Memory B cell (primary cell): ENCODE data around the gene PHF3.
"Not testable (repeated sequence)": the region's sequence is repeated elsewhere in the genome, so short reads cannot be mapped to it uniquely, and the experiment has no call there.

ENCODE experiments used
- ATAC-seq: fragments of 150-1000 bp; cut with Tn5 transposase; 2 replicates; pipeline ENCODE4 v1.10.0; 2021; ENCODE audit warnings: low read depth, mild to moderate bottlenecking, moderate library complexity
- DNase-seq, 2 donors: peaks; one replicate each; pipeline ENCODE4 v3.0.0; 2022; ENCODE audit warnings: low spot score in 2 of 2
- H3K27ac Mint-ChIP-seq: one replicate; pipeline ENCODE4 v1.8.0; 2022; ENCODE audit warnings: mild to moderate bottlenecking, moderate library complexity, mixed read lengths
- H3K27me3 Mint-ChIP-seq: one replicate; pipeline ENCODE4 v1.8.0; 2022; ENCODE audit warnings: mixed read lengths
- H3K36me3 Mint-ChIP-seq: one replicate; pipeline ENCODE4 v1.8.0; 2022; ENCODE audit warnings: mild to moderate bottlenecking, mixed read lengths
- H3K4me1 Mint-ChIP-seq: one replicate; pipeline ENCODE4 v1.8.0; 2022; ENCODE audit warnings: mixed read lengths
- H3K4me3 Mint-ChIP-seq: one replicate; pipeline ENCODE4 v1.8.0; 2022; ENCODE audit warnings: mild to moderate bottlenecking, moderate library complexity, mixed read lengths
- H3K9me3 Mint-ChIP-seq: one replicate; pipeline ENCODE4 v1.8.0; 2022; ENCODE audit warnings: mixed read lengths

PHF3 gene

DNA sequence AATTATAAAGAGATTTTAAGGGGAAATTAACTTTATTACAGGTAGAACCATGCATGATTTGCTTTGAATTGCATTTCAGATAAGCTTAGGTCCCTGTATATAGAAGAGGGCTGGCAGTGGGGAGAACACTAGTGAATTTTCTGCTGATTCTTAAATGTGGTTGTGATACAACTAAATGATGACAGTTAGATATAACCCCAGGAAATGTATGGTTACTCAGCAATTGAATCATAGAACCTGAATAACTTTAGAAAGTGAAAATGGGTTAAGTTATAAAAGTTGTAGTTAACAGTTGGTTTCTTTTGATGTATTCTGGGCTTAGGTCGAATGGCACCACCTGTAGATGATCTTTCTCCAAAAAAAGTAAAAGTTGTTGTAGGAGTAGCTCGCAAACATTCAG lies 70.1 kb downstream of the PHF3 start:
- peak overlapping the region; percentile 60 for H3K27ac Mint-ChIP-seq
- no peaks in the 10 kb centered on the region for H3K27me3 Mint-ChIP-seq
- H3K4me3 Mint-ChIP-seq: no peak overlapping the region
- no peak for DNase-seq
- peaks cover 33% of the 10 kb centered on the region for H3K36me3 Mint-ChIP-seq
- H3K9me3 Mint-ChIP-seq: no peaks in the 10 kb centered on the region
- no peaks in the 10 kb centered on the region for H3K4me1 Mint-ChIP-seq
- no peak for ATAC-seq

DNA sequence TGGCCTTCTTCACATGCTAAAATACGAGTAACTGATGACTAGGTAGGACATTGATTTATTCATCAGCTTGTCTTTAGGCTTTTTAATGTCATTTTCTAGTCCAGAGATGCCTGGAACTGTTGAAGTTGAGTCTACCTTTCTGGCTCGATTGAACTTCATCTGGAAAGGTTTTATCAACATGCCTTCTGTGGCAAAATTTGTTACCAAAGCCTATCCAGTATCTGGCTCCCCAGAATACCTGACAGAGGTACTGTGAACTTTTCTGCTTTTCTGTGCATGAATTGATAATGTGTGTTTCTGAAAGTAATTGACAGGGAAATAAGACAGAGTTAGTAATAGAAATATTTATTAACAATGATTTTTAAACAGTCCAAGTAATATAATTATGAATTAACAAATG lies 71.0 kb downstream of the PHF3 start:
- H3K4me1 Mint-ChIP-seq: no peaks in the 10 kb centered on the region
- no peak overlapping the region for H3K27ac Mint-ChIP-seq
- H3K27me3 Mint-ChIP-seq: no peaks in the 10 kb centered on the region
- DNase-seq (no peak), ATAC-seq (no peak)
- H3K4me3 Mint-ChIP-seq: no peak overlapping the region
- no peaks in the 10 kb centered on the region for H3K9me3 Mint-ChIP-seq
- peaks cover 36% of the 10 kb centered on the region for H3K36me3 Mint-ChIP-seq

DNA sequence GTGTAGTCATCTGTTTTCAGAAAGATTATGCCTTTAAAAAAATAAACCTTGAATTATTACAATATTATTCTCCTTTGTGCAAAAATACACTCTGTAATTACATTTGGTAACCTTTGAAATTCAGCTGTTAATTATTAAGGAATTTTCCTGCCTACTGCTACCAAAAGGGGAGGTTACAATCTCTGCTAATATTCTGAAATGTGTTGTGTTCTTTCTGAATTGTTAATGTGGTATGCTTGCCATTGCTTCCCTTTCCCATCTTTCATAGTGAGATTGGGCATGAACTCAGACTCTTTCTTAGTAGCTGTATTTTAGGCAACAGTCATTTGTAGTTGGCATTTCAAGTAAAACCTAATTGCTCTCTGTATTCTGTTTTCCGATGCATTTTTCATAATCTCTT lies 73.0 kb downstream of the PHF3 start:
- Mint-ChIP-seq H3K4me3 (no peak overlapping the region), H3K27ac (no peak overlapping the region), H3K9me3 (no peaks in the 10 kb centered on the region), H3K27me3 (no peaks in the 10 kb centered on the region), H3K36me3 (peaks cover 47% of the 10 kb centered on the region), H3K4me1 (peaks cover 3% of the 10 kb centered on the region)
- ATAC-seq (no peak), DNase-seq (no peak)

DNA sequence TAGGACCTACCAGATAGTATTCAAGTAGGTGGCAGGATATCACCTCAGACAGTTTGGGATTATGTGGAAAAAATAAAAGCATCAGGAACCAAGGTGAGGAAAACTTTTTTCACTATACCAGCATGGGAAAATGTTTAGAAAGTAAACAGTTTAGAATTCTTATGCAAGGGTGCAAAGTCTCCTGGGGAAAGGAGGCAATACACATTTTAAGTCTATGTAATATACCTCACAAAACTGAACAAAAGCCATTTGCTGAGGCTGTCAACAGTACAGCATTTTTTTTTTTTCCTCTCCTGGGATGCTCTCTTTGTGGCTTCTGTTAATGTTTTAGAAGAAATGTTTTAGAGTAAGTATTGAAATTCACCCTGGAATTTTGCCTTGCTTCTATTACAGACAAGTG lies 73.5 kb downstream of the PHF3 start:
- Mint-ChIP-seq H3K27ac (no peak overlapping the region), H3K36me3 (peaks cover 47% of the 10 kb centered on the region), H3K4me3 (no peak overlapping the region), H3K27me3 (no peaks in the 10 kb centered on the region), H3K9me3 (no peaks in the 10 kb centered on the region), H3K4me1 (peaks cover 3% of the 10 kb centered on the region)
- no peak for ATAC-seq
- DNase-seq: no peak

DNA sequence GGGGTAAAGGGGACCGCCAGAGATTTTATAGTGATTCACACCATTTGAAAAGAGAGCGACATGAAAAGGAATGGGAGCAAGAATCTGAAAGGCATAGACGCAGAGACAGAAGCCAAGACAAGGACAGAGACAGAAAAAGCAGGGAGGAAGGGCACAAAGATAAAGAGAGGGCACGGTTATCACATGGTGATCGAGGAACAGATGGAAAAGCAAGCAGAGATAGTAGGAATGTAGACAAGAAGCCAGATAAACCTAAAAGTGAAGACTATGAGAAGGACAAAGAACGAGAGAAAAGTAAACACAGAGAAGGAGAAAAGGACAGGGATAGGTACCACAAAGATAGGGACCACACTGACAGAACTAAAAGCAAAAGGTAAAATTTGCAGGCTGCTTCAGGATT lies 77.7 kb downstream of the PHF3 start:
- H3K36me3 Mint-ChIP-seq: peaks cover 34% of the 10 kb centered on the region
- ATAC-seq (no peak), DNase-seq (no peak)
- H3K27me3 Mint-ChIP-seq: no peaks in the 10 kb centered on the region
- H3K9me3 Mint-ChIP-seq: no peaks in the 10 kb centered on the region
- H3K4me1 Mint-ChIP-seq: peaks cover 3% of the 10 kb centered on the region
- no peak overlapping the region for H3K27ac Mint-ChIP-seq
- H3K4me3 Mint-ChIP-seq: no peak overlapping the region

DNA sequence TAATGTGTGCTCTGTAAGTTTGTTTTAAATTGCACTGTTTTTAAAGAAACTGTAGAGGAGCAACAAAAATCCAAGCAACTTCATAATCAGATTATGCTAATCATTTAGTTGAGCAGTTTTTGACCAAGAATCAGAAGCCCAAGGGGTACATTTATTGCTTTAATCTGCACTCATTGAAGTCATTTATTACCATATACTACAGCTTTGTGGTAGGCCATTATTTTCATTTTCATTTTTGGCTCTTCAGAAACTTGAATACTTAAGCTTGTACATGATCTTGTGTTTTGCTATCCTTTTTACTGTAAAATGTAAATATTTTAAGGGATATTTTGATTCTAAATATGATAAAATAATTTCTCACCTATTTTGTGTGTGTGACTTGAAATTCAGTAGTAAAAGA lies 78.5 kb downstream of the PHF3 start:
- Mint-ChIP-seq H3K27me3 (no peaks in the 10 kb centered on the region), H3K27ac (no peak overlapping the region), H3K36me3 (peaks cover 34% of the 10 kb centered on the region), H3K4me3 (no peak overlapping the region), H3K9me3 (no peaks in the 10 kb centered on the region), H3K4me1 (peaks cover 3% of the 10 kb centered on the region)
- ATAC-seq: no peak
- DNase-seq: no peak

DNA sequence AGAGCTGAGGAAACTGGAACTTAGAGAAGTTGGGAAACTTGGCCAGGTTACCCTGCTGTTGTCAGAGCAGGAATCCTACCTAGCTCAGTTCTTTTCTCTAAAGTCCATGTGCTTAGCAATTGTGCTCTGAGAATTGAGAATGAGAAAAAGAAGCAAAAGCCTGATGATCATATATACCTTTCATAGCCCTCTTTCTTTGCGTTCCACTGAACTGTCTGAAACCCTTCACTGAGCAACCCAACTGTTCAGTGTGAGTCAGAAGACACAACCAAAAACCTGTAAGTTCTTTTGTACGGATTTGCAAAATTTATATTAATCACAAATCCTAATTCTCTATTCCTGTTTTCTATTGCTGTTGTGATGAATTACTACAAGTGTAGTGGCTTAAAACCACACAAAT lies 80.6 kb downstream of the PHF3 start:
- DNase-seq (no peak), ATAC-seq (no peak)
- Mint-ChIP-seq H3K36me3 (peaks cover 24% of the 10 kb centered on the region), H3K27me3 (no peaks in the 10 kb centered on the region), H3K4me3 (no peak overlapping the region), H3K27ac (no peak overlapping the region), H3K4me1 (peaks cover 3% of the 10 kb centered on the region), H3K9me3 (no peaks in the 10 kb centered on the region)

DNA sequence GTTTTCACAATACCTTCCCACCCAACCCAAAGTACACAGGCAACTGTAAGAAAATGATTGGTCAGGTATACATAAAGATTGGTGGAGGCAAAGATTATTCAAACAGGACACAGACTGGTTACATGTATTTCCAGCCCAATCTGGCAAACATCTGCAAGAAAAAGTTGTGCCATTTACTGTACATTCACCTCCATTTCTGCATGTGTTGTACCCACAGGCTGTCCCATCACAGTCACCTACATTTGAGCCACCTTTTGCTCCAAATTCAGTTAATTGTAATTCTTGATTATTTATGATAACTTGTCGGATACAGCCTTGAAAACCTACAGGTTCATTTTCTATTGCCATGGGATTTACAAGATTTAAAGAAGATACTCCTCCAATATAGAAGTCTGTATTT lies 85.6 kb downstream of the PHF3 start:
- H3K27ac Mint-ChIP-seq: no peak overlapping the region
- H3K27me3 Mint-ChIP-seq: no peaks in the 10 kb centered on the region
- H3K9me3 Mint-ChIP-seq: no peaks in the 10 kb centered on the region
- peaks cover 3% of the 10 kb centered on the region for H3K4me1 Mint-ChIP-seq
- no peak for ATAC-seq
- no peak overlapping the region for H3K4me3 Mint-ChIP-seq
- DNase-seq: no peak
- peaks cover 2% of the 10 kb centered on the region for H3K36me3 Mint-ChIP-seq

DNA sequence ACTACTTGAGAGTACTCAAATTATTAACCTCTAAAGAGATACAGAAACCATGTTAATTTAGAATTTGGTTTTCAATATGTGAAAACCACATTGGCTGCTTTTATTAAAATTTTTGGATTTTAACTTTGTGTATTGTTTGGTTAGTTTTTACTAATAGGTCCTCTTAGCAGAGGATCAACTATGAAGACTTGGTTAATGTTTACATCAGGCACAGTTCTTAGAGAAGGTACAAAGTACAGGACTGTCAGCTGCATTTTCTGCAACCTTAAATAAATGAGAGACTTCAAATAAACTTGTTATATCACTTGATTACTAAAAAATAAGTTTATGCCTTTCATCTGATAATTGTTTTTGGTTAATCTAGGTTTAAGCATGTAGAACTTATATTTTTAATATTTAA lies 89.1 kb downstream of the PHF3 start:
- Mint-ChIP-seq H3K27me3 (no peaks in the 10 kb centered on the region), H3K4me1 (peaks cover 3% of the 10 kb centered on the region), H3K4me3 (no peak overlapping the region), H3K9me3 (no peaks in the 10 kb centered on the region), H3K36me3 (no peaks in the 10 kb centered on the region), H3K27ac (no peak overlapping the region)
- no peak for ATAC-seq
- no peak for DNase-seq

DNA sequence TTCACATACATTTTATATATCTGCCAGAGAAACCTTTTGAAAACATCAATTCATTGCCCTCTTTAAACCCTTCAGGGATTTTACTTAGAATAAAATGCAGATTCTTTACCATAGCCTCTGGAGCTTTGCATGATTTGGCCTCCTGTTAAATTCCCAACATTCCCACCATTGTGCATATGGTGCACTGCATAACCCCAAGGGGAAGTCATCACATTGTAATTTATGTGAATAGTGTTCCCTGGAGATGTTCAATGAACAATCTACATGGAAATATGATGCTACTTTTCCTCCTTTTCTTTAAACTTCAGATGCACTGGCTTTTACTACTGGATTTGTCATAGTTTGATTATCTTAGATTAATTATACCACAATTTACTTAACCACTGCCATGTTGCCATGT lies 94.7 kb downstream of the PHF3 start:
- Mint-ChIP-seq H3K27me3 (no peaks in the 10 kb centered on the region), H3K9me3 (no peaks in the 10 kb centered on the region), H3K4me3 (no peak overlapping the region), H3K27ac (no peak overlapping the region), H3K4me1 (no peaks in the 10 kb centered on the region), H3K36me3 (no peaks in the 10 kb centered on the region)
- DNase-seq: no peak
- no peak for ATAC-seq

DNA sequence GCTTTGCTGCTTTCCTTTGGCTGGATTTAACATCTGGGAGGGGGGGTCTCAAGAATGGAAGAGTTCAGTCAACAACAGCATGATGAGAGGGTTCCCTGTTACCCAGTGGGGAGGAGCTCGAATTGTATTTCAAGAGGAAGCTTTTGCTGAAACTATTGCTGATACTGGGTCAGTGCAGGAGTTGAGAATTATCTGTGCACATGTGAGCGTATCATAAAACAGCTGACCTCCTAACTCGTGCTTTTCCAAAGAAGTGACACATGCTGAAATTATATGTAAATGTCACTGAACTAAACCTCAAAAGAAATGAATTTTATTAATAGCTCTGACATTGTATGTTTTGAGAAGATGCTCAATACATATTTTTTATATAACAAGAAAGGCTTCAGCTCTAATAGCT lies 96.3 kb downstream of the PHF3 start:
- no peak for DNase-seq
- no peaks in the 10 kb centered on the region for H3K4me1 Mint-ChIP-seq

DNA sequence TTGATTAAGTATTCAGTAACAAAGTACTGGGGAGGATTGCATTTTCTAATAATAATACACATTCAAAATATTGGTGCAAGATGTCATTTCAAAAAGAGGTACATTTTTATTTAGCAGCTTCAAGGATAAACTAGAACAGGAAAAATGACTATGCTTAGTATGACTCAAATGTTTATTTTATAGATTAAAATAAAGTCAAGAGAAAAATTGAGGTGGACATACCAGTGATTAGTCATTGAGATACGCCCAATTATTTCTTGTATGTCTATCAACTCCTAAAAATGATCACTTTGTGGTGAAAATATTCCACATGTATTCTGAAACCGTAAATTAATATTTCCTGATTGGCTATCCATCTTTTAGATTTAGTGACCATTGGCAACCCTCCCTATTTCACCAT lies 96.7 kb downstream of the PHF3 start:
- DNase-seq (no peak), ATAC-seq (no peak)
- H3K9me3 Mint-ChIP-seq: no peaks in the 10 kb centered on the region
- H3K4me3 Mint-ChIP-seq: no peak overlapping the region
- H3K27me3 Mint-ChIP-seq: no peaks in the 10 kb centered on the region
- H3K36me3 Mint-ChIP-seq: no peaks in the 10 kb centered on the region
- no peak overlapping the region for H3K27ac Mint-ChIP-seq
- H3K4me1 Mint-ChIP-seq: no peaks in the 10 kb centered on the region

More for the DNA sequence above, 96.3 kb downstream of the PHF3 start:
- no peak for ATAC-seq
- no peak overlapping the region for H3K27ac Mint-ChIP-seq
- H3K27me3 Mint-ChIP-seq: no peaks in the 10 kb centered on the region
- H3K36me3 Mint-ChIP-seq: no peaks in the 10 kb centered on the region
- no peaks in the 10 kb centered on the region for H3K9me3 Mint-ChIP-seq
- no peak overlapping the region for H3K4me3 Mint-ChIP-seq

DNA sequence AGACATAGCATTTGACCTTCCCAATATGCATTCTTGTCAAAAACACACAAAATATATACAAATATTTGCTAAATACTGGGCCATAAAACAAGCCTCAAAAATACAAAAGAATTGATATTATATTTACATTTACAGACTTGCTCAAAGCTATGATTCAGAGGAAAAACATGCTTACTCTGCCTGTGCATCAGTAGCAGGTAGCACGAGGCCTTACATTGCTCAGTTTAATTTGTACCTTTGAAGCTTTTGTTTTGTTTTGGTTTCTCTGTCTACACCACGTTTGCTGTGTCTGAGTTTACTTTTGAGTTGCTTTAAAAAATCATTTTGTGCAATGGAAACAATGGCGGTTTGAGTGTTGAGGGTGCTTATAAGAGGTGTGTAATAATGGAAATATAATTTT lies 99.3 kb downstream of the PHF3 start:
- H3K27ac Mint-ChIP-seq: no peak overlapping the region
- ATAC-seq: no peak

DNA sequence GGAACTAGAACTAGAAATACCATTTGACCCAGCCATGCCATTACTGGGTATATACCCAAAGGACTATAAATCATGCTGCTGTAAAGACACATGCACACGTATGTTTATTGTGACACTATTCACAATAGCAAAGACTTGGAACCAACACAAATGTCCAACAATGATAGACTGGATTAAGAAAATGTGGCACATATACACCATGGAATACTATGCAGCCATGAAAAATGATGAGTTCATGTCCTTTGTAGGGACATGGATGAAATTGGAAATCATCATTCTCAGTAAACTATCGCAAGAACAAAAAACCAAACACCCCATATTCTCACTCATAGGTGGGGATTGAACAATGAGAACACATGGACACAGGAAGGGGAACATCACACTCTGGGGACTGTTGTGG lies 102.6 kb downstream of the PHF3 start:
- not testable (repeated sequence) for ATAC-seq, H3K27ac Mint-ChIP-seq, DNase-seq, H3K9me3 Mint-ChIP-seq, H3K27me3 Mint-ChIP-seq, H3K4me1 Mint-ChIP-seq, H3K36me3 Mint-ChIP-seq, H3K4me3 Mint-ChIP-seq

More for the DNA sequence above, 99.3 kb downstream of the PHF3 start:
- H3K27me3 Mint-ChIP-seq: no peaks in the 10 kb centered on the region
- no peaks in the 10 kb centered on the region for H3K9me3 Mint-ChIP-seq
- no peak for DNase-seq
- no peaks in the 10 kb centered on the region for H3K4me1 Mint-ChIP-seq
- H3K36me3 Mint-ChIP-seq: no peaks in the 10 kb centered on the region
- no peak overlapping the region for H3K4me3 Mint-ChIP-seq

DNA sequence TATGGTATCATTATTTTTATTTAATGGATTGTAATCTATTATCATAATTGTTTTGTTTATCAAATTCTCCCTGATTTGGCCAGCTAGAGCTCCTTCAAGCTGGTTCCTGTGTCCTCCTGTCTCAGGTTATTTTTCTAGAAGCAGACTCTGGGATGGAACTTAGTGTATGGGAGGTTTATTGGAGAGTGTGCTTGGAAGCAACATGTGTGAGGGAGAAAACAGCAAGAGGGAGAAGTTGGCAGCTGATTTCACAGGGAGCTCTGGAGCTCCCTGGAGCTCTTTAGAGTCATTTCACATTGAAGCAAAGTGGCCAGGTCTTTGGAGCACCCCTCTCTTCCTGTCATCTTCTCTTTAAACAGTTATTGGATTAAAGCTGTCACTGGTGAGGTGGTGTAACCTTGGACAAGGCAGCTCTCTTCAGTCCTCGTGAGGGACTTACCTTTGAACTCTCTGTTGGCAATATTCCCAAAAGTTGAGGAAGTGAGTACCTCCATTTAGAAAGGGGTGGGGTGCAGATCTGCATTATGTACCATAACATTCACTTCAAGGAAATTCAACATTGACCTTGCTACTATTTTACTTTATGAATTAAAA lies 103.6 kb downstream of the PHF3 start:
- no peak overlapping the region for H3K27ac Mint-ChIP-seq
- no peaks in the 10 kb centered on the region for H3K27me3 Mint-ChIP-seq
- H3K36me3 Mint-ChIP-seq: no peaks in the 10 kb centered on the region
- ATAC-seq (no peak), DNase-seq (no peak)
- no peaks in the 10 kb centered on the region for H3K4me1 Mint-ChIP-seq
- peaks cover 3% of the 10 kb centered on the region for H3K9me3 Mint-ChIP-seq
- H3K4me3 Mint-ChIP-seq: no peak overlapping the region
